ENCODE measurements around the gene GSTM4. TPM values are rescaled to one million over a fixed set of nuclear protein-coding genes. Genes with fewer than 3 reads are reported as not detected.

Gene GSTM4
- total and polyA plus RNA-seq, 2 of the 4 experiments (the other 2 are of a cell fraction) = 10.4 to 37.8 TPM

- TF ChIP-seq, protein P1, sequence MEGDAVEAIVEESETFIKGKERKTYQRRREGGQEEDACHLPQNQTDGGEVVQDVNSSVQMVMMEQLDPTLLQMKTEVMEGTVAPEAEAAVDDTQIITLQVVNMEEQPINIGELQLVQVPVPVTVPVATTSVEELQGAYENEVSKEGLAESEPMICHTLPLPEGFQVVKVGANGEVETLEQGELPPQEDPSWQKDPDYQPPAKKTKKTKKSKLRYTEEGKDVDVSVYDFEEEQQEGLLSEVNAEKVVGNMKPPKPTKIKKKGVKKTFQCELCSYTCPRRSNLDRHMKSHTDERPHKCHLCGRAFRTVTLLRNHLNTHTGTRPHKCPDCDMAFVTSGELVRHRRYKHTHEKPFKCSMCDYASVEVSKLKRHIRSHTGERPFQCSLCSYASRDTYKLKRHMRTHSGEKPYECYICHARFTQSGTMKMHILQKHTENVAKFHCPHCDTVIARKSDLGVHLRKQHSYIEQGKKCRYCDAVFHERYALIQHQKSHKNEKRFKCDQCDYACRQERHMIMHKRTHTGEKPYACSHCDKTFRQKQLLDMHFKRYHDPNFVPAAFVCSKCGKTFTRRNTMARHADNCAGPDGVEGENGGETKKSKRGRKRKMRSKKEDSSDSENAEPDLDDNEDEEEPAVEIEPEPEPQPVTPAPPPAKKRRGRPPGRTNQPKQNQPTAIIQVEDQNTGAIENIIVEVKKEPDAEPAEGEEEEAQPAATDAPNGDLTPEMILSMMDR (conservative IDR thresholded peaks at IDR 0.05; ENCODE audit: low read depth, low read length) = no peak
Measured at GRCh38 chr1:109625601-109626560, 30.0 kb upstream of the GSTM4 start (continued).
